OCI-LY7 (cell line): ENCODE measurements around the gene RHOJ. TPM values are rescaled to one million over a fixed set of nuclear protein-coding genes. Genes with fewer than 3 reads are reported as not detected.

Experiments
- BruUV-seq: library from RNA; stranded (reverse); fragments of 400-500 nt; replicated peaks from 2 replicates; lab custom pipeline; 2021; lab: Mats Ljungman, UMichigan
- CTCF ChIA-PET: fragments of 300-600 bp; sonication (Branson Sonifier 250); formaldehyde crosslinking; loops from one replicate; lab custom pipeline; 2022; ENCODE audit warnings: antibody characterized with exemption; ENCODE audit not compliant: unreplicated experiment; lab: Charles Lee
- POLR2A ChIA-PET: fragments of 300-600 bp; sonication (Branson Sonifier 250); formaldehyde crosslinking; loops from one replicate; lab custom pipeline; 2022; ENCODE audit warnings: antibody characterized with exemption; lab: Charles Lee
- DNase-seq: peaks from one replicate; pipeline ENCODE4 v3.0.0-alpha.2; 2015; ENCODE audit warnings: low spot score
- H2AFZ ChIP-seq: fragments of 200-600 bp; sonication (generic), shearing (Covaris generic); 2 replicates; pipeline ENCODE4 v1.6.1; 2014; ENCODE audit warnings: mild to moderate bottlenecking, antibody characterized with exemption, low read length, moderate library complexity
- H3K27ac ChIP-seq: fragments of 200-600 bp; sonication (generic); 2 replicates; pipeline ENCODE4 v1.5.1; 2014; ENCODE audit warnings: mixed run types, low read depth, mild to moderate bottlenecking, moderate library complexity, low read length, inconsistent platforms; ENCODE audit not compliant: poor library complexity, severe bottlenecking
- H3K36me3 ChIP-seq: fragments of 200-600 bp; sonication (generic); 2 replicates; pipeline ENCODE4 v1.6.1; 2014; ENCODE audit warnings: mild to moderate bottlenecking, antibody characterized with exemption, low read length, moderate library complexity, mixed read lengths; ENCODE audit not compliant: insufficient read depth
- H3K4me1 ChIP-seq: fragments of 200-600 bp; sonication (generic); 2 replicates; pipeline ENCODE4 v1.5.1; 2014; ENCODE audit warnings: mild to moderate bottlenecking, low read length; ENCODE audit not compliant: insufficient read depth, poor library complexity, severe bottlenecking
- H3K4me2 ChIP-seq: fragments of 200-600 bp; sonication (generic); 2 replicates; pipeline ENCODE4 v1.6.1; 2014; ENCODE audit warnings: mild to moderate bottlenecking, low read length
- H3K4me3 ChIP-seq: fragments of 200-600 bp; sonication (generic); 2 replicates; pipeline ENCODE4 v1.5.1; 2014; ENCODE audit warnings: mild to moderate bottlenecking, low read depth, low read length; ENCODE audit not compliant: poor library complexity, severe bottlenecking
- H3K79me2 ChIP-seq: fragments of 200-600 bp; sonication (generic); 2 replicates; pipeline ENCODE4 v1.6.1; 2016; ENCODE audit warnings: low read depth, mild to moderate bottlenecking, low read length, moderate library complexity, mixed read lengths; ENCODE audit not compliant: insufficient read depth
- H3K9me2 ChIP-seq: fragments of 200-600 bp; sonication (generic); 2 replicates; pipeline ENCODE4 v1.6.1; 2016; ENCODE audit warnings: mild to moderate bottlenecking, low read length, mixed read lengths; ENCODE audit not compliant: insufficient read depth
- H3K9me3 ChIP-seq: fragments of 200-600 bp; sonication (generic); 2 replicates; pipeline ENCODE4 v1.6.1; 2014; ENCODE audit warnings: mild to moderate bottlenecking, mixed run types, low read length, mixed read lengths
- H4K20me1 ChIP-seq: fragments of 200-600 bp; sonication (generic); 2 replicates; pipeline ENCODE4 v1.6.1; 2014; ENCODE audit warnings: mild to moderate bottlenecking, antibody characterized with exemption, low read length, moderate library complexity, mixed read lengths; ENCODE audit not compliant: insufficient read depth
- CTCF ChIP-seq: fragments of 200-600 bp; sonication (generic); conservative IDR thresholded peaks from 2 replicates; pipeline ENCODE4 v1.5.1; 2014; ENCODE audit warnings: mild to moderate bottlenecking, antibody characterized with exemption, low read length, moderate library complexity, mixed read lengths
- EZH2phosphoT487 ChIP-seq: fragments of 200-600 bp; sonication (generic); IDR thresholded peaks from 2 replicates; pipeline ENCODE4 v1.6.1; 2018; ENCODE audit warnings: low read depth, borderline replicate concordance, mild to moderate bottlenecking, mixed run types, antibody characterized with exemption, low read length, moderate library complexity, mixed read lengths
- intact Hi-C: fragments of 100-400 bp; cut with micrococcal nuclease; formaldehyde crosslinking; loops from one replicate; pipeline ENCODE4 v1.10.0; 2022; ENCODE audit not compliant: unreplicated experiment
- total RNA-seq, 2 experiments: library from RNA; depleted of rRNA in 1 of 2; stranded (reverse); fragments of >200 nt in 1 of 2; shearing (Covaris generic) in 1 of 2; gene quantifications; 2 replicates each; pipeline ENCODE4 v1.2.3, GENCODE V29; 2014 to 2022

RHOJ gene
- total RNA-seq, 2 experiments from 2014 or later = not detected

GRCh38 chr14:63283884-63284248 lies 79.6 kb downstream of the RHOJ start:
- intact Hi-C loops = no loop called here
- H3K4me1 ChIP-seq = no peaks in the 10 kb centered on the region
- H3K4me2 ChIP-seq = no peak overlapping the region
- H3K9me2 ChIP-seq = no peaks in the 10 kb centered on the region
- DNase-seq = no peak
- no peaks in the 10 kb centered on the region for H4K20me1 ChIP-seq
- POLR2A ChIA-PET = no interaction called here
- H3K27ac ChIP-seq = no peak overlapping the region
- TF ChIP-seq EZH2phosphoT487 (no peak), CTCF (no peak)
- H3K9me3 ChIP-seq = no peaks in the 10 kb centered on the region
- no TSS peak for BruUV-seq
- CTCF ChIA-PET = no interaction called here
- no peak overlapping the region for H2AFZ ChIP-seq
- H3K36me3 ChIP-seq = no peaks in the 10 kb centered on the region
- no peak overlapping the region for H3K4me3 ChIP-seq
- no peaks in the 10 kb centered on the region for H3K79me2 ChIP-seq

- CTCF ChIA-PET = no interaction called here
- Histone ChIP-seq H3K79me2 (no peaks in the 10 kb centered on the region), H3K36me3 (no peaks in the 10 kb centered on the region), H3K9me2 (no peaks in the 10 kb centered on the region), H3K4me3 (no peak overlapping the region), H4K20me1 (no peaks in the 10 kb centered on the region), H3K4me1 (no peaks in the 10 kb centered on the region), H3K9me3 (no peaks in the 10 kb centered on the region), H3K27ac (no peak overlapping the region), H2AFZ (no peak overlapping the region), H3K4me2 (no peak overlapping the region)
- no TSS peak for BruUV-seq
- POLR2A ChIA-PET = no interaction called here
- no peak for DNase-seq
- no peak for TF ChIP-seq EZH2phosphoT487
- no peak for TF ChIP-seq CTCF
- intact Hi-C loops = no loop called here
Measured at GRCh38 chr14:63286071-63286470, 81.8 kb downstream of the RHOJ start.

GRCh38 chr14:63287666-63288483 lies 83.6 kb downstream of the RHOJ start:
- H2AFZ ChIP-seq = no peak overlapping the region
- H3K27ac ChIP-seq = no peak overlapping the region
- H4K20me1 ChIP-seq = no peaks in the 10 kb centered on the region
- H3K9me3 ChIP-seq = no peaks in the 10 kb centered on the region
- no peaks in the 10 kb centered on the region for H3K36me3 ChIP-seq
- no peaks in the 10 kb centered on the region for H3K9me2 ChIP-seq
- no peak overlapping the region for H3K4me2 ChIP-seq
- DNase-seq = no peak
- CTCF ChIA-PET = no interaction called here
- BruUV-seq = no TSS peak
- no peak overlapping the region for H3K4me3 ChIP-seq
- H3K4me1 ChIP-seq = no peaks in the 10 kb centered on the region
- intact Hi-C loops = no loop called here
- TF ChIP-seq CTCF (no peak), EZH2phosphoT487 (no peak)
- POLR2A ChIA-PET = interaction anchor here (0.5 to 0.7 kb wide), 3 partner anchors 212 to 1541 kb away, joined by 3 to 4 read pairs (median 3); no protein-coding TSS in a partner anchor
- H3K79me2 ChIP-seq = no peaks in the 10 kb centered on the region
